Measurements from ENCODE around the gene SLC35A1.

The SLC35A1 gene

DNA sequence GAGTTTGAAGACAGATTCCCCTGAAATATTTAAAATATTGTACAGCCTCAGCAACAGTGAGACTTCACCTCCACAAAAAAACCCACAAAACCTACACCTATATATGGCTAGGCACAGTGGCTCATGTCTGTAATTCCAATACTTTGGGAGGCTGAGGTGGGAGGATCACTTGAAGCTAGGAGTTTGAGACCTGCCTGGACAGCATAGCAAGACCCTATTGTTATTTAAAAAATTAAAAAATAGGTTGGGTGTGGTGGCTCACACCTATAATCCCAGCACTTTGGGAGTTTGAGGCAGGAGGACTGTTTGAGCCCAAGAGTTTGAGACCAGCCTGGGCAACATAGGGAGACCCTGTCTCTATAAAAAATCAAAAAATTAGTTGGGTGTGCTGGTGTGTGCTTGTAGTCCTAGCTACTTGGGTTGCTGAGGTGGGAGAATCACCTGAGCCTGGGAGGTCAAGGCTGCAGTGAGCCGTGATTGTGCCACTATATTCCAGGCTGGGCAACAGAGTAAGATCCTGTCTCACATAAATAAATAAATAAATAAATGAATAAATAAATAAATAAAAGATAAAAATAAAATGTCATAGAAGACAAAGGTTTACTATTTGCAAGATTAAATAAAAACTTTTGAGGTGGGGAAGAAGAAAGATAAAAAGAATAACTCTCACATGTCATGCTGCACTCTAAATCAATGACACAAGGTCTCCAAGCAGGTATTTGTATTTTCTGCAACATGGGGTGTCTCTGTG lies 65.9 kb downstream of the SLC35A1 start (continued):
- TF ChIP-seq, protein P1, sequence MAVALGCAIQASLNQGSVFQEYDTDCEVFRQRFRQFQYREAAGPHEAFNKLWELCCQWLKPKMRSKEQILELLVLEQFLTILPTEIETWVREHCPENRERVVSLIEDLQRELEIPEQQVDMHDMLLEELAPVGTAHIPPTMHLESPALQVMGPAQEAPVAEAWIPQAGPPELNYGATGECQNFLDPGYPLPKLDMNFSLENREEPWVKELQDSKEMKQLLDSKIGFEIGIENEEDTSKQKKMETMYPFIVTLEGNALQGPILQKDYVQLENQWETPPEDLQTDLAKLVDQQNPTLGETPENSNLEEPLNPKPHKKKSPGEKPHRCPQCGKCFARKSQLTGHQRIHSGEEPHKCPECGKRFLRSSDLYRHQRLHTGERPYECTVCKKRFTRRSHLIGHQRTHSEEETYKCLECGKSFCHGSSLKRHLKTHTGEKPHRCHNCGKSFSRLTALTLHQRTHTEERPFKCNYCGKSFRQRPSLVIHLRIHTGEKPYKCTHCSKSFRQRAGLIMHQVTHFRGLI (tag by site-specific recombination; IDR thresholded peaks at IDR 0.05) = no peak
- no peak for TF ChIP-seq ZEB2 (tag by site-specific recombination; IDR thresholded peaks at IDR 0.05)
- TF ChIP-seq ZNF202 (tag by site-specific recombination; IDR thresholded peaks at IDR 0.05; ENCODE audit: borderline replicate concordance) = peak; percentile 56; the same call in 1 of the 2 replicates
- TF ChIP-seq, protein P2, sequence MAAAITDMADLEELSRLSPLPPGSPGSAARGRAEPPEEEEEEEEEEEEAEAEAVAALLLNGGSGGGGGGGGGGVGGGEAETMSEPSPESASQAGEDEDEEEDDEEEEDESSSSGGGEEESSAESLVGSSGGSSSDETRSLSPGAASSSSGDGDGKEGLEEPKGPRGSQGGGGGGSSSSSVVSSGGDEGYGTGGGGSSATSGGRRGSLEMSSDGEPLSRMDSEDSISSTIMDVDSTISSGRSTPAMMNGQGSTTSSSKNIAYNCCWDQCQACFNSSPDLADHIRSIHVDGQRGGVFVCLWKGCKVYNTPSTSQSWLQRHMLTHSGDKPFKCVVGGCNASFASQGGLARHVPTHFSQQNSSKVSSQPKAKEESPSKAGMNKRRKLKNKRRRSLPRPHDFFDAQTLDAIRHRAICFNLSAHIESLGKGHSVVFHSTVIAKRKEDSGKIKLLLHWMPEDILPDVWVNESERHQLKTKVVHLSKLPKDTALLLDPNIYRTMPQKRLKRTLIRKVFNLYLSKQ (tag by site-specific recombination; IDR thresholded peaks at IDR 0.05; ENCODE audit: borderline replicate concordance) = 0 out of 2 replicates have a peak, but pooled peaks have one; percentile 34
- TF ChIP-seq HOXD13 (CRISPR knock-in tag; IDR thresholded peaks at IDR 0.05; ENCODE audit: borderline replicate concordance) = no peak
- TF ChIP-seq GLIS2 (tag by site-specific recombination; IDR thresholded peaks at IDR 0.05) = no peak
- TF ChIP-seq ZNF610 (tag by site-specific recombination; IDR thresholded peaks at IDR 0.05; ENCODE audit: borderline replicate concordance) = no peak
- no peak for TF ChIP-seq ZNF777 (tag by site-specific recombination; IDR thresholded peaks at IDR 0.05; ENCODE audit: borderline replicate concordance)
- peak; percentile 49 for TF ChIP-seq ZNF555 (tag by site-specific recombination; conservative IDR thresholded peaks at IDR 0.05)
- 0 out of 2 replicates have a peak, but pooled peaks have one; percentile 17 for TF ChIP-seq ZNF341 (tag by site-specific recombination; IDR thresholded peaks at IDR 0.05; ENCODE audit: low read depth)
- no peak for TF ChIP-seq OVOL3 (tag by site-specific recombination; IDR thresholded peaks at IDR 0.05)
- no peak for TF ChIP-seq ZNF19 (tag by site-specific recombination; IDR thresholded peaks at IDR 0.05; ENCODE audit: low read depth)
- no peak for TF ChIP-seq ZFP37 (tag by site-specific recombination; IDR thresholded peaks at IDR 0.05)
- TF ChIP-seq ZNF391 (tag by site-specific recombination; IDR thresholded peaks at IDR 0.05; ENCODE audit: borderline replicate concordance, low read depth) = no peak
- TF ChIP-seq, protein P3, sequence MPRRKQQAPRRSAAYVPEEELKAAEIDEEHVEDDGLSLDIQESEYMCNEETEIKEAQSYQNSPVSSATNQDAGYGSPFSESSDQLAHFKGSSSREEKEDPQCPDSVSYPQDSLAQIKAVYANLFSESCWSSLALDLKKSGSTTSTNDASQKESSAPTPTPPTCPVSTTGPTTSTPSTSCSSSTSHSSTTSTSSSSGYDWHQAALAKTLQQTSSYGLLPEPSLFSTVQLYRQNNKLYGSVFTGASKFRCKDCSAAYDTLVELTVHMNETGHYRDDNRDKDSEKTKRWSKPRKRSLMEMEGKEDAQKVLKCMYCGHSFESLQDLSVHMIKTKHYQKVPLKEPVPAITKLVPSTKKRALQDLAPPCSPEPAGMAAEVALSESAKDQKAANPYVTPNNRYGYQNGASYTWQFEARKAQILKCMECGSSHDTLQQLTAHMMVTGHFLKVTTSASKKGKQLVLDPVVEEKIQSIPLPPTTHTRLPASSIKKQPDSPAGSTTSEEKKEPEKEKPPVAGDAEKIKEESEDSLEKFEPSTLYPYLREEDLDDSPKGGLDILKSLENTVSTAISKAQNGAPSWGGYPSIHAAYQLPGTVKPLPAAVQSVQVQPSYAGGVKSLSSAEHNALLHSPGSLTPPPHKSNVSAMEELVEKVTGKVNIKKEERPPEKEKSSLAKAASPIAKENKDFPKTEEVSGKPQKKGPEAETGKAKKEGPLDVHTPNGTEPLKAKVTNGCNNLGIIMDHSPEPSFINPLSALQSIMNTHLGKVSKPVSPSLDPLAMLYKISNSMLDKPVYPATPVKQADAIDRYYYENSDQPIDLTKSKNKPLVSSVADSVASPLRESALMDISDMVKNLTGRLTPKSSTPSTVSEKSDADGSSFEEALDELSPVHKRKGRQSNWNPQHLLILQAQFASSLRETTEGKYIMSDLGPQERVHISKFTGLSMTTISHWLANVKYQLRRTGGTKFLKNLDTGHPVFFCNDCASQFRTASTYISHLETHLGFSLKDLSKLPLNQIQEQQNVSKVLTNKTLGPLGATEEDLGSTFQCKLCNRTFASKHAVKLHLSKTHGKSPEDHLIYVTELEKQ (tag by site-specific recombination; IDR thresholded peaks at IDR 0.05; ENCODE audit: borderline replicate concordance) = no peak
- no peak for TF ChIP-seq ZNF560 (tag by site-specific recombination; IDR thresholded peaks at IDR 0.05; ENCODE audit: borderline replicate concordance)
- TF ChIP-seq, protein P4, sequence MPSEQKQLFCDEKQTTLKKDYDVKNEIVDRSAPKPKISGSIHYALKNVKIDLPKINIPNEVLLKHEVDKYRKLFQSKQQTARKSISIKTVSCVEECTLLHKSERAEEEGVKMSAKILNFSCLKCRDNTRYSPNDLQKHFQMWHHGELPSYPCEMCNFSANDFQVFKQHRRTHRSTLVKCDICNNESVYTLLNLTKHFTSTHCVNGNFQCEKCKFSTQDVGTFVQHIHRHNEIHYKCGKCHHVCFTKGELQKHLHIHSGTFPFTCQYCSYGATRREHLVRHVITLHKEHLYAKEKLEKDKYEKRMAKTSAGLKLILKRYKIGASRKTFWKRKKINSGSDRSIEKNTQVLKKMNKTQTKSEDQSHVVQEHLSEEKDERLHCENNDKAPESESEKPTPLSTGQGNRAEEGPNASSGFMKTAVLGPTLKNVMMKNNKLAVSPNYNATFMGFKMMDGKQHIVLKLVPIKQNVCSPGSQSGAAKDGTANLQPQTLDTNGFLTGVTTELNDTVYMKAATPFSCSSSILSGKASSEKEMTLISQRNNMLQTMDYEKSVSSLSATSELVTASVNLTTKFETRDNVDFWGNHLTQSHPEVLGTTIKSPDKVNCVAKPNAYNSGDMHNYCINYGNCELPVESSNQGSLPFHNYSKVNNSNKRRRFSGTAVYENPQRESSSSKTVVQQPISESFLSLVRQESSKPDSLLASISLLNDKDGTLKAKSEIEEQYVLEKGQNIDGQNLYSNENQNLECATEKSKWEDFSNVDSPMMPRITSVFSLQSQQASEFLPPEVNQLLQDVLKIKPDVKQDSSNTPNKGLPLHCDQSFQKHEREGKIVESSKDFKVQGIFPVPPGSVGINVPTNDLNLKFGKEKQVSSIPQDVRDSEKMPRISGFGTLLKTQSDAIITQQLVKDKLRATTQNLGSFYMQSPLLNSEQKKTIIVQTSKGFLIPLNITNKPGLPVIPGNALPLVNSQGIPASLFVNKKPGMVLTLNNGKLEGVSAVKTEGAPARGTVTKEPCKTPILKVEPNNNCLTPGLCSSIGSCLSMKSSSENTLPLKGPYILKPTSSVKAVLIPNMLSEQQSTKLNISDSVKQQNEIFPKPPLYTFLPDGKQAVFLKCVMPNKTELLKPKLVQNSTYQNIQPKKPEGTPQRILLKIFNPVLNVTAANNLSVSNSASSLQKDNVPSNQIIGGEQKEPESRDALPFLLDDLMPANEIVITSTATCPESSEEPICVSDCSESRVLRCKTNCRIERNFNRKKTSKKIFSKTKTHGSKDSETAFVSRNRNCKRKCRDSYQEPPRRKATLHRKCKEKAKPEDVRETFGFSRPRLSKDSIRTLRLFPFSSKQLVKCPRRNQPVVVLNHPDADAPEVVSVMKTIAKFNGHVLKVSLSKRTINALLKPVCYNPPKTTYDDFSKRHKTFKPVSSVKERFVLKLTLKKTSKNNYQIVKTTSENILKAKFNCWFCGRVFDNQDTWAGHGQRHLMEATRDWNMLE (tag by site-specific recombination; conservative IDR thresholded peaks at IDR 0.05; ENCODE audit: low read depth) = peak; percentile 74
- no peak for TF ChIP-seq FEZF1 (tag by site-specific recombination; IDR thresholded peaks at IDR 0.05)
- TF ChIP-seq BCL11A (tag by site-specific recombination; IDR thresholded peaks at IDR 0.05; ENCODE audit: low read depth) = no peak
- TF ChIP-seq ZNF677 (tag by site-specific recombination; IDR thresholded peaks at IDR 0.05) = no peak
- TF ChIP-seq ZNF10 (tag by site-specific recombination; IDR thresholded peaks at IDR 0.05) = no peak
- TF ChIP-seq ZNF16 (tag by site-specific recombination; IDR thresholded peaks at IDR 0.05; ENCODE audit: low read depth) = no peak
- TF ChIP-seq, protein P5, sequence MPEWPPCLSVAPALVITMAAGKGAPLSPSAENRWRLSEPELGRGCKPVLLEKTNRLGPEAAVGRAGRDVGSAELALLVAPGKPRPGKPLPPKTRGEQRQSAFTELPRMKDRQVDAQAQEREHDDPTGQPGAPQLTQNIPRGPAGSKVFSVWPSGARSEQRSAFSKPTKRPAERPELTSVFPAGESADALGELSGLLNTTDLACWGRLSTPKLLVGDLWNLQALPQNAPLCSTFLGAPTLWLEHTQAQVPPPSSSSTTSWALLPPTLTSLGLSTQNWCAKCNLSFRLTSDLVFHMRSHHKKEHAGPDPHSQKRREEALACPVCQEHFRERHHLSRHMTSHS (tag by site-specific recombination; IDR thresholded peaks at IDR 0.05) = no peak
- TF ChIP-seq, protein P6, sequence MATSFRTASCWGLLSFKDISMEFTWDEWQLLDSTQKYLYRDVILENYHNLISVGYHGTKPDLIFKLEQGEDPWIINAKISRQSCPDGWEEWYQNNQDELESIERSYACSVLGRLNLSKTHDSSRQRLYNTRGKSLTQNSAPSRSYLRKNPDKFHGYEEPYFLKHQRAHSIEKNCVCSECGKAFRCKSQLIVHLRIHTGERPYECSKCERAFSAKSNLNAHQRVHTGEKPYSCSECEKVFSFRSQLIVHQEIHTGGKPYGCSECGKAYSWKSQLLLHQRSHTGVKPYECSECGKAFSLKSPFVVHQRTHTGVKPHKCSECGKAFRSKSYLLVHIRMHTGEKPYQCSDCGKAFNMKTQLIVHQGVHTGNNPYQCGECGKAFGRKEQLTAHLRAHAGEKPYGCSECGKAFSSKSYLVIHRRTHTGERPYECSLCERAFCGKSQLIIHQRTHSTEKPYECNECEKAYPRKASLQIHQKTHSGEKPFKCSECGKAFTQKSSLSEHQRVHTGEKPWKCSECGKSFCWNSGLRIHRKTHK (tag by site-specific recombination; IDR thresholded peaks at IDR 0.05) = no peak
